IMR-90 (cell line): ENCODE results near the gene HIC2. TPM values are rescaled to one million over a fixed set of nuclear protein-coding genes. Genes with fewer than 3 reads are reported as not detected.
A peak's percentile ranks its signal among the peaks of the same experiment; 100 is the strongest.
"Not testable (repeated sequence)": the region's sequence is repeated elsewhere in the genome, so short reads cannot be mapped to it uniquely, and the experiment has no call there.

Source experiments
- ATAC-seq: fragments of 200-7000 bp; cut with Tn5 transposase; 2 replicates; pipeline ENCODE4 v1.9.1; 2020; ENCODE audit warnings: low read depth, mild to moderate bottlenecking, moderate library complexity
- BruUV-seq: library from RNA; stranded (reverse); fragments of 400-500 nt; replicated peaks from 2 replicates; lab custom pipeline; 2021; lab: Mats Ljungman, UMichigan
- CTCF ChIA-PET: fragments of 300-600 bp; formaldehyde crosslinking; extraction: SDS; loops from one replicate; lab custom pipeline; 2021; ENCODE audit warnings: antibody characterized with exemption; lab: Yijun Ruan, JAX
- POLR2A ChIA-PET: fragments of 300-600 bp; sonication (Branson Sonifier 250); formaldehyde crosslinking; loops from one replicate; lab custom pipeline; 2022; ENCODE audit warnings: antibody characterized with exemption; ENCODE audit not compliant: unreplicated experiment; lab: Charles Lee
- DNase-seq: peaks from one replicate; pipeline ENCODE4 v3.0.0; 2013
- H2AFZ ChIP-seq: replicated peaks from 2 replicates; pipeline ENCODE3; 2013; ENCODE audit warnings: low read length, mild to moderate bottlenecking; ENCODE audit not compliant: poor library complexity
- H2AK5ac ChIP-seq: 2 replicates; pipeline ENCODE4 v1.6.1; 2013; ENCODE audit warnings: low read depth, low read length, inconsistent platforms
- H2AK9ac ChIP-seq: replicated peaks from 2 replicates; pipeline ENCODE3; 2013; ENCODE audit warnings: mild to moderate bottlenecking, low read depth, low read length, moderate library complexity; ENCODE audit not compliant: poor library complexity
- H2BK120ac ChIP-seq: 2 replicates; pipeline ENCODE4 v1.6.1; 2013; ENCODE audit warnings: low read depth, low read length, inconsistent platforms
- H2BK15ac ChIP-seq: 3 replicates; pipeline ENCODE4 v1.6.1; 2013; ENCODE audit warnings: low read depth, low read length, inconsistent platforms
- H2BK20ac ChIP-seq: 2 replicates; pipeline ENCODE4 v1.6.1; 2013; ENCODE audit warnings: low read depth, mild to moderate bottlenecking, inconsistent platforms, low read length, moderate library complexity
- H2BK5ac ChIP-seq: 2 replicates; pipeline ENCODE4 v1.6.1; 2013; ENCODE audit warnings: mild to moderate bottlenecking, low read depth, low read length, inconsistent platforms; ENCODE audit not compliant: poor library complexity, severe bottlenecking
- H3K14ac ChIP-seq: replicated peaks from 2 replicates; pipeline ENCODE4 v1.6.1; 2013; ENCODE audit warnings: low read depth, low read length, inconsistent platforms
- H3K18ac ChIP-seq: 2 replicates; pipeline ENCODE4 v1.6.1; 2013; ENCODE audit warnings: low read depth, low read length, control low read depth
- H3K23ac ChIP-seq: 2 replicates; pipeline ENCODE4 v1.6.1; 2013; ENCODE audit warnings: low read depth, low read length, inconsistent platforms
- H3K27ac ChIP-seq: 2 replicates; pipeline ENCODE4 v1.5.1; 2013; ENCODE audit warnings: mild to moderate bottlenecking, control low read depth, low read length; ENCODE audit not compliant: insufficient read depth
- H3K27me3 ChIP-seq: 2 replicates; pipeline ENCODE4 v1.6.1; 2013; ENCODE audit warnings: low read length; ENCODE audit not compliant: control insufficient read depth, insufficient read depth
- H3K36me3 ChIP-seq: 2 replicates; pipeline ENCODE4 v1.6.1; 2013; ENCODE audit warnings: low read length, mixed read lengths; ENCODE audit not compliant: control insufficient read depth, insufficient read depth
- H3K4ac ChIP-seq: 2 replicates; pipeline ENCODE4 v1.6.1; 2013; ENCODE audit warnings: low read depth, low read length, inconsistent platforms
- H3K4me1 ChIP-seq: 2 replicates; pipeline ENCODE4 v1.6.1; 2013; ENCODE audit warnings: low read length, mixed read lengths; ENCODE audit not compliant: control insufficient read depth, insufficient read depth
- H3K4me2 ChIP-seq: 2 replicates; pipeline ENCODE4 v1.6.1; 2013; ENCODE audit warnings: low read depth, mild to moderate bottlenecking, control low read depth, low read length, moderate library complexity
- H3K4me3 ChIP-seq: 2 replicates; pipeline ENCODE4 v1.5.1; 2013; ENCODE audit warnings: low read depth, mild to moderate bottlenecking, control low read depth, low read length, moderate library complexity; ENCODE audit not compliant: insufficient read depth
- H3K56ac ChIP-seq: 2 replicates; pipeline ENCODE4 v1.6.1; 2013; ENCODE audit warnings: low read length, inconsistent platforms; ENCODE audit not compliant: insufficient read depth; ENCODE audit errors: extremely low read depth
- H3K79me1 ChIP-seq, 2 experiments: 2 replicates each; pipeline ENCODE4 v1.6.1; 2013; ENCODE audit warnings: low read length in 2 of 2, inconsistent platforms in 1 of 2, low read depth in 1 of 2
- H3K9ac ChIP-seq: 2 replicates; pipeline ENCODE4 v1.6.1; 2013; ENCODE audit warnings: low read depth, low read length, control low read depth
- H3K9me1 ChIP-seq: 2 replicates; pipeline ENCODE4 v1.6.1; 2013; ENCODE audit warnings: low read length, inconsistent platforms; ENCODE audit not compliant: insufficient read depth
- H3K9me3 ChIP-seq: 2 replicates; pipeline ENCODE4 v1.6.1; 2013; ENCODE audit warnings: low read length; ENCODE audit not compliant: control insufficient read depth, insufficient read depth
- H4K20me1 ChIP-seq: 2 replicates; pipeline ENCODE4 v1.6.1; 2013; ENCODE audit warnings: low read length, inconsistent platforms; ENCODE audit not compliant: insufficient read depth
- H4K5ac ChIP-seq: 2 replicates; pipeline ENCODE4 v1.6.1; 2013; ENCODE audit warnings: mild to moderate bottlenecking, low read depth, low read length, control low read depth
- H4K8ac ChIP-seq, 2 experiments: 2 replicates each; pipeline ENCODE4 v1.6.1; 2013; ENCODE audit warnings: low read depth in 2 of 2, low read length in 2 of 2, control low read depth in 1 of 2, inconsistent platforms in 1 of 2
- H4K91ac ChIP-seq: 2 replicates; pipeline ENCODE4 v1.6.1; 2013; ENCODE audit warnings: low read depth, low read length, inconsistent platforms; ENCODE audit not compliant: insufficient read depth
- WGBS, 2 experiments: methylation state at CpG; one replicate each; pipeline versions ENCODE4 v1.1.5 to v1.1.7; 2013; ENCODE audit warnings: missing lambda C conversion rate in 2 of 2; ENCODE audit not compliant: insufficient read length in 1 of 2; ENCODE audit errors: extremely low coverage in 2 of 2; 5-methylcytosine and 5-hydroxymethylcytosine counted together
- dilution Hi-C: fragments of 300-500 bp; cut with HindIII; formaldehyde crosslinking; loops from one replicate; pipeline ENCODE4 v1.14.3; 2018; ENCODE audit warnings: low sequenced_read_pairs; ENCODE audit not compliant: unreplicated experiment
- in situ Hi-C: fragments of 300-500 bp; cut with MboI; formaldehyde crosslinking; loops from 3 replicates; pipeline ENCODE4 v1.14.3; 2019; ENCODE audit warnings: low sequenced_read_pairs, inconsistent platforms, mixed read lengths
- intact Hi-C: fragments of 100-400 bp; cut with micrococcal nuclease; formaldehyde crosslinking; loops from 2 replicates; pipeline ENCODE4 v1.10.0; 2022
- polyA plus RNA-seq, 3 experiments: library from polyadenylated mRNA; depleted of rRNA; stranded (reverse); fragments of >200 nt; gene quantifications; 2 replicates each; pipeline ENCODE4 v1.2.3, GENCODE V29; 2012; ENCODE audit warnings: low replicate concordance in 1 of 3
- total RNA-seq: library from RNA; depleted of rRNA; stranded (reverse); fragments of >200 nt; gene quantifications from 2 replicates; pipeline ENCODE4 v1.2.3, GENCODE V29; 2012

Gene HIC2
- total and polyA plus RNA-seq, 2 of the 4 experiments (the other 2 are of a cell fraction), result 1.4 to 2.4 TPM

DNA sequence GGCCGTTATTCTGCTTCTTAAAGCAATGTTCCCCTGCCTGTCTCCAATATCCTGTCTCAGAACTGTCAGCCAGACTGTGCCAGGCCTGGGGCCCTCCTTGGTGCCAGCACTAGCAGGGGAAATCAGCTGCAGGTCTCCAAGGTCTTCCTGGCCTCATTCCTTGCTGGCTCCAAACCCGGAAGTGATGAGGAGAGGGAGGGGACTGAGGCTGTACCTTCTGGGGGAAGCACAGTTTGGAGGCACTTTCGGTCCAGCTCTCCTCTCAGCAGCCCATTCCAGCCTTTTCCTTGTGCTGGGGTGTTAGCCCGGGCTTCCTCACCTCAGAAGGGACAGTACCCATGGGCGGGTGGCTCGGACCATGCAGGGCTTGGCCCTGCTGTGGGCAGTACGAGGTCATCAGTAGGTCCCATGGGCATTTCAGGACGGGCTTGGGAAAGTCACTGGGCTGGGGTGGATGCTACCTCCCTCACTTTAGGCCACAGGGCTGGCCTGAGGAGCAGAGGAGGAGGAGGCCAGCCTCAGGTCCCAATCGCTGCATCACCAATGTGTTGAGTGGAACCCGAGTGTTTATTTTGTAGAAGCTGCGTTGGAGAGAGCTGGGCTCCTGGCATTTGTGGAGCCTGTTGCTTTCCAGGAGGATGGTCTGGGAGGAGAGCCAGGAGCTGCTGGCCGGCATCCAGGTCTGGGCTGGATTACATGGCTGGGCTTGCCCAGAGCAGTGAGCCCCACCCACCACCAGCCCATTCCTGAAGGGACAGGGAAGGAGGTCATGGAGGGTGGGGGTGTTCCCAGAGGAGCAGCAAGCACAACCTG lies 19.0 kb downstream of the HIC2 start:
- in situ Hi-C loops, H3K9ac ChIP-seq, H3K9me1 ChIP-seq, H4K20me1 ChIP-seq, H3K56ac ChIP-seq, H2BK20ac ChIP-seq, H2BK15ac ChIP-seq, H3K9me3 ChIP-seq, BruUV-seq, H2AK5ac ChIP-seq, H3K4ac ChIP-seq, dilution Hi-C loops, H2BK120ac ChIP-seq, H4K5ac ChIP-seq, H3K4me3 ChIP-seq, H2AFZ ChIP-seq, CTCF ChIA-PET, H2AK9ac ChIP-seq, H2BK5ac ChIP-seq, H3K23ac ChIP-seq, H3K27me3 ChIP-seq, intact Hi-C loops, H4K8ac ChIP-seq, POLR2A ChIA-PET, H3K14ac ChIP-seq, H3K79me1 ChIP-seq, H3K4me1 ChIP-seq, H3K18ac ChIP-seq, H4K91ac ChIP-seq, DNase-seq, H3K36me3 ChIP-seq: not testable (repeated sequence)
- ATAC-seq, result peak; percentile 90
- Histone ChIP-seq H3K27ac (peak overlapping the region; percentile 83), H3K4me2 (peak overlapping the region; percentile 75)
- no CpG with 5 or more reads among the region's 12 CpGs for whole genome bisulfite sequencing, 2 experiments

DNA sequence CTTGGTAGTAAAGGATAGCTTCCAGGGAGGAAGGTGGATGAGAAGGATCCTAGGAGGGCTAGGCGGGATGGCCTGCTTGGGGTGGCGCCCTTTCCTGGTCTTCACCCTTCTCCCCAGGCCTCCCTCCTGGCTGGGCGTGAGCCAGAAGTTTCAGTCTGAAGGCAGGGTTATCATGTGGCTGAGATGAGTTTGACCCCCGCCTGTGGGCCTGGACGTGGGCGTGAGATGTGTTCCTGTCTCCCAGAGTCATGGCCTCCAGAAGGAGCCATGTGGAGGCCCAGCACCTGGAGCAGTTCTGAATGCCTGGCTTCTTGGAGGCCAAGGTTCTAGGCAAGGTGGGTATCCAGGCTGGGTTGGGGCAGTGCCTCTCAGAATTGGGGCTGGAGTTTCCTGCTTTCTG lies 20.8 kb downstream of the HIC2 start:
- H2BK5ac ChIP-seq, POLR2A ChIA-PET, H3K18ac ChIP-seq: not testable (repeated sequence)

More for the DNA sequence above, 20.8 kb downstream of the HIC2 start:
- H3K4me2 ChIP-seq, H4K5ac ChIP-seq, dilution Hi-C loops, H3K4me1 ChIP-seq, CTCF ChIA-PET, H3K79me1 ChIP-seq, in situ Hi-C loops, H3K27ac ChIP-seq, ATAC-seq, H3K9me1 ChIP-seq, H2AK9ac ChIP-seq, H4K20me1 ChIP-seq, H3K27me3 ChIP-seq, H3K9me3 ChIP-seq, BruUV-seq, H4K8ac ChIP-seq, DNase-seq, H2BK20ac ChIP-seq, H3K23ac ChIP-seq, H2AFZ ChIP-seq, H4K91ac ChIP-seq, H3K36me3 ChIP-seq, H3K14ac ChIP-seq, H3K4ac ChIP-seq, H2AK5ac ChIP-seq, intact Hi-C loops, H2BK120ac ChIP-seq, H3K4me3 ChIP-seq, H2BK15ac ChIP-seq, H3K56ac ChIP-seq, H3K9ac ChIP-seq: not testable (repeated sequence)
- no CpG with 5 or more reads among the region's 6 CpGs for WGBS, 2 experiments
